PC-3 (cell line): ENCODE data around the gene DLGAP1.

Experiments
- CTCF ChIP-seq: fragments of 300-600 bp; sonication (generic); conservative IDR thresholded peaks from 2 replicates; pipeline ENCODE4 v1.5.1; 2017; ENCODE audit warnings: antibody characterized with exemption, low read depth, mild to moderate bottlenecking, low read length
- EZH2 ChIP-seq: fragments of 300-600 bp; sonication (generic); IDR thresholded peaks from one replicate; pipeline ENCODE4 v1.6.1; 2017; ENCODE audit warnings: antibody characterized with exemption, mild to moderate bottlenecking, low read length; ENCODE audit not compliant: unreplicated experiment
- EZH2phosphoT487 ChIP-seq: fragments of 300-600 bp; sonication (generic); IDR thresholded peaks from 2 replicates; pipeline ENCODE4 v1.6.1; 2018; ENCODE audit warnings: mild to moderate bottlenecking, antibody characterized with exemption, low read length, borderline replicate concordance

- TF ChIP-seq CTCF (no peak), EZH2 (no peak), EZH2phosphoT487 (no peak)
Measured at GRCh38 chr18:3713708-3714107, 741.4 kb downstream of the DLGAP1 start.
